Colonic mucosa (tissue), 4 donors: ENCODE results near the gene OGDH. TPM values are rescaled to one million over a fixed set of nuclear protein-coding genes. Genes with fewer than 3 reads are reported as not detected.
"Not testable (repeated sequence)": the region's sequence is repeated elsewhere in the genome, so short reads cannot be mapped to it uniquely, and the experiment has no call there.

Experiments used
- DNase-seq: peaks from one replicate; pipeline ENCODE4 v3.0.0-alpha.2; 2020
- H3K27ac ChIP-seq: fragments of 200-600 bp; one replicate; pipeline ENCODE4 v1.8.0; 2021
- H3K27me3 ChIP-seq: fragments of 200-600 bp; one replicate; pipeline ENCODE4 v1.8.0; 2021
- H3K36me3 ChIP-seq: fragments of 200-600 bp; one replicate; pipeline ENCODE4 v1.8.0; 2021
- H3K4me1 ChIP-seq: fragments of 200-600 bp; one replicate; pipeline ENCODE4 v1.8.0; 2021; ENCODE audit warnings: mild to moderate bottlenecking
- H3K4me3 ChIP-seq: fragments of 200-600 bp; one replicate; pipeline ENCODE4 v1.8.0; 2021
- H3K9ac ChIP-seq, 2 donors: one replicate each; pipeline ENCODE4 v1.7.0; 2013; ENCODE audit warnings: control low read depth in 2 of 2, low read depth in 2 of 2, low read length in 2 of 2
- H3K9me3 ChIP-seq: fragments of 200-600 bp; one replicate; pipeline ENCODE4 v1.8.0; 2021
- intact Hi-C: fragments of 100-400 bp; cut with DNase I; formaldehyde crosslinking; loops from one replicate; pipeline ENCODE4 v1.14.1; 2022
- total RNA-seq, 2 donors: library from RNA; stranded (reverse); fragmentation: NEBNext Ultra II Directional in 1 of 2; extraction: Animal tissue kit (Norgen Biotek cat#: 25700) in 1 of 2; gene quantifications; one replicate each; pipeline ENCODE4 v1.2.1, GENCODE V29; 2021
- TF ChIP-seq, protein P1 (sequence below): fragments of 200-600 bp; IDR thresholded peaks from one replicate; pipeline ENCODE4 v1.8.0; 2022; ENCODE audit warnings: antibody characterized with exemption, mild to moderate bottlenecking
- donor health status: healthy.
- donor health status: DM: no; HTN: no; CAD: no.
- donor health status: DM: no; HTN: no; CAD: no.

Gene OGDH
- total RNA-seq: 100 to 1,000 TPM; 142 to 164 TPM

DNA sequence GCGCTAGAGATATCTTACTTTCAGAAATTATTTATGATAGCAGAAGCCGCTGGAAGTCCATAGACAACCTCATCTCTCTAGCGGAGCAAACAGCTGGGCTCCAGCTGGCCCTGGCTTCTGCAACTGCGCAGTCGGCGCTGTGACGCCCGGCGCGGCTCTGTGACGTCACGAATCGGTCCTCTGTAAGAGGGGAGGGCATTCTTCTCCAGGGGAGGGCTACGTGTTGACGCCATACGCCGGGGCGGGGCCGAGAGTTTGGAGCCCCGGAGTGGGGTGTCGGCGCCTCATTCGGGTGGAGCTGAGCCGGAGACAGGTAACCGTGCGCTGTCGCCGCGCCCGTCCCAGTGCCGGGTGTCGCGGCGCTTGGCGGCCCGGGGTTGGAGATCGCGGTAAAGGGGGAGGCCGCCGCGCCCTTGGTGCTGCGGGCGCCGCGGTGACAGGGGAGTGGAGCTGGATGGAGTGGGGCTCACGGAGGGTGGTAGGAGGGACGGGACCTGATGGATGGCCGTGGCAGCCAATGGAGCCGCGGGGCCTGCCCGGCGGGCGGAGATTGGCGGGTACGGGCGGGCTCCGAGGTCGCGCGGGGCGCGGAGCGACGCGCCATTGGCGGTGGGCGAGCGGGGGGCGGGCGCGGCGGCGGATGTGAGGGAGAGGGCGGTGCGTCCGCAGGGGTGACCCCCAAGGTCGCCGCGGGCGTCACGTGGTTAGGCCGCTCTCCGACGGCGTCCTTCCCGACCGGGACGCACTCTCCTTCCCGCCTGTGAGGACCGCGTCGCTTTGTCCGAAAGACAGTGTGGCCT lies at the start of gene OGDH:
Gene OGDH, plus strand, starts transcription at position 287 of the 800 bp plus-strand sequence. CDS start 17,717 bp downstream, outside the sequence.
- Histone ChIP-seq H3K9ac (peak within 1 kb of the TSS; percentile 78 to 93), H3K27me3 (no peaks in the 10 kb centered on the region), H3K36me3 (no peaks in the 10 kb centered on the region), H3K4me1 (no peaks in the 10 kb centered on the region), H3K4me3 (peak within 1 kb of the TSS; percentile 70), H3K27ac (peak within 1 kb of the TSS; percentile 97), H3K9me3 (no peaks in the 10 kb centered on the region)
- intact Hi-C loops: loop anchor here (10.0 kb wide), 1 partner anchor 508 kb away; the partner anchor contains the start of gene TBRG4
- peak; percentile 100 for DNase-seq
- TF ChIP-seq, protein P1, sequence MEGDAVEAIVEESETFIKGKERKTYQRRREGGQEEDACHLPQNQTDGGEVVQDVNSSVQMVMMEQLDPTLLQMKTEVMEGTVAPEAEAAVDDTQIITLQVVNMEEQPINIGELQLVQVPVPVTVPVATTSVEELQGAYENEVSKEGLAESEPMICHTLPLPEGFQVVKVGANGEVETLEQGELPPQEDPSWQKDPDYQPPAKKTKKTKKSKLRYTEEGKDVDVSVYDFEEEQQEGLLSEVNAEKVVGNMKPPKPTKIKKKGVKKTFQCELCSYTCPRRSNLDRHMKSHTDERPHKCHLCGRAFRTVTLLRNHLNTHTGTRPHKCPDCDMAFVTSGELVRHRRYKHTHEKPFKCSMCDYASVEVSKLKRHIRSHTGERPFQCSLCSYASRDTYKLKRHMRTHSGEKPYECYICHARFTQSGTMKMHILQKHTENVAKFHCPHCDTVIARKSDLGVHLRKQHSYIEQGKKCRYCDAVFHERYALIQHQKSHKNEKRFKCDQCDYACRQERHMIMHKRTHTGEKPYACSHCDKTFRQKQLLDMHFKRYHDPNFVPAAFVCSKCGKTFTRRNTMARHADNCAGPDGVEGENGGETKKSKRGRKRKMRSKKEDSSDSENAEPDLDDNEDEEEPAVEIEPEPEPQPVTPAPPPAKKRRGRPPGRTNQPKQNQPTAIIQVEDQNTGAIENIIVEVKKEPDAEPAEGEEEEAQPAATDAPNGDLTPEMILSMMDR: no peak

DNA sequence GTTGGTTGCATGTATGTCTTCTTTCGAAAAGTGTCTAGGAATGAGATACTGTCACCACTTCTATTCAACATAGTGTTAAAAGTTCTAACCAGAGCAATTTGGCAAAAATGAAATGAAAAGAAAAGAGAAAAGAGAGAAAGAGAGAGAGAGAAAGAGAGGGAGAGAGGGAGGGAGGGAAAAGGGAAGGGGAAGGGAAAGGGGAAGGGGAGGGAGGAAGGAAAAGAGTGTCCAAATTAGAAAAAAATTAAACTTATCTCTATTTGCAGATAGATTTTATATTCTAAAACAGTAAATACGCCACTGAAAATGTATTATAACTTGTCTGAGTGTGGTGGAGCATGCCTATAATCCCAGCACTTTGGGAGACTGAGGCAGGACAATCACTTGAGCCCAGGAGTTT lies 48.9 kb upstream of the OGDH start:
- TF ChIP-seq, protein P1: no peak
- H3K4me3 ChIP-seq: no peak overlapping the region
- no peaks in the 10 kb centered on the region for H3K4me1 ChIP-seq
- no peaks in the 10 kb centered on the region for H3K9me3 ChIP-seq
- H3K27me3 ChIP-seq: no peaks in the 10 kb centered on the region
- no peaks in the 10 kb centered on the region for H3K36me3 ChIP-seq
- intact Hi-C loops: no loop called here
- no peak overlapping the region for H3K27ac ChIP-seq
- H3K9ac ChIP-seq: no peak overlapping the region
- DNase-seq: no peak

DNA sequence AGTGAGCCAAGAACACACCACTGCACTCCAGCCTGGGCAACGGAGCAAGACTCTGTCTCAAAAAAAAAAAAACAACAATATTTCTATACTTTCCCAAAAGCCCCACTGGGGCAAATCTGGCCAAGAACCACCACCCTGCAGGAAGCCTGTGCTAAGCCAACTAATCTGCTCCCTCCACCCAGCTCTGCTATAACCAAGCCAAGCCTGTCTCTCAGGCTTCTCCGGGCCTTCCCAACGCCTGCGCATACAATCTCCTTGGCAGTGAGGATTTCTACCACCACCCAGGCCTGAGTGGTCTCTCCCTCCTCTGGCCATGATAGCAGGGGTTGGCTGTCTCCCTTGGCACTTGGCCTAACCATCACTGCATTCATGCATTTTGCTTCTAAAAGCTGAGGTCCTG lies 46.9 kb upstream of the OGDH start:
- Histone ChIP-seq H3K4me3 (no peak overlapping the region), H3K9ac (no peak overlapping the region), H3K4me1 (no peaks in the 10 kb centered on the region), H3K27ac (no peak overlapping the region), H3K27me3 (no peaks in the 10 kb centered on the region), H3K9me3 (no peaks in the 10 kb centered on the region), H3K36me3 (no peaks in the 10 kb centered on the region)
- no peak for DNase-seq
- TF ChIP-seq, protein P1: no peak
- intact Hi-C loops: no loop called here

DNA sequence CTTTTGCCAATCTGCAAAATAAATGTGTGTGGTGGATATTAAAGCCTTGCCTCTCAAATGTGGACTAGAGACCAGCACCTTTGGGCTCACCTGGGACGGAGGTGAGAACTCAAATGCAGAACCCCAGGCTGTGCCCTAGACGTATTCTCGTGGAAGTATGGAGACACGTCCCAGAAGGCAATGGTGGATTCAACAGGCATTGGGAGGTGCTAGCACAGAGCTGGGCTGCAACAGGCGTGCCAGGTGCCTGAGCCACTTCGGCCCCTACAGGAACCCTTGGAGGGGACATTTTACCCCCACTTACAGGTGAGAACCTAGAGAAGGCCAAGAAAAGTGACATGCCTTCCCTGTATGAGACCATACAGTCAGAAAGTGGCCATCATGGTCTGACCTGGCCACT lies 44.9 kb upstream of the OGDH start:
- Histone ChIP-seq H3K4me3 (no peak overlapping the region), H3K27ac (no peak overlapping the region), H3K9ac (no peak overlapping the region), H3K4me1 (no peaks in the 10 kb centered on the region), H3K9me3 (no peaks in the 10 kb centered on the region), H3K27me3 (no peaks in the 10 kb centered on the region), H3K36me3 (no peaks in the 10 kb centered on the region)
- intact Hi-C loops: no loop called here
- DNase-seq: no peak
- TF ChIP-seq, protein P1: no peak

DNA sequence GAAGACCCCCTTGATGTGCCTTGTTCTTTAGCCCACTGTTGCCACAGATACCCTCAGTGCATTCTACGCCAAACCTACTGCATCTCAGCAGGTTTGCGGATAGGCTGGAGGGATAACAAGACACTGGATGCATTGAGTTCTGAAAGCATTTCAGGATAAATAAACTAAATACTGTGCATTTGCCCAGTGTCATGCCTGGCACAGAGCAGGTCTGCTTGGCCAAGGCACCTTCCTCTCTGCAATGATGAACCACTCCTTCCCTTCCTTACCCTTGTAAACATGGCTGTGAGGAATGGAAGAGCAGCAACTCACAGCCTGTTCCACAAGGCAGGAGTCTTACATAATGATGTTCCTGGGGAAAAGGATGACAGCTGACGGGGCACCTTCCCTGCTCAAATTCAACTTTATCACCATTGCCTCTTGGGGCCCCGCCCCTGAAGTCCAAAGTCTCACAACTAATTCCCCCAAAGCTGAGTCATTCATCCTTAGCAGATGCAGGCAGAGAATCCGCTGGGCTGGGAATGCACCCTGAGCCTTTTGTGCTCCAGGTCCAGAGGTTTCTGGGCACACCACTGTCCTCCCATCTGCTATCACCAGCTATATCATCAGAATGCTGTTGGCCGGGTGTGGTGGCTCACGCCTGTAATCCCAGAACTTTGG lies 44.3 kb upstream of the OGDH start:
- DNase-seq: peak; percentile 76
- Histone ChIP-seq H3K27me3 (no peaks in the 10 kb centered on the region), H3K4me3 (no peak overlapping the region), H3K9ac (no peak overlapping the region), H3K36me3 (no peaks in the 10 kb centered on the region), H3K4me1 (no peaks in the 10 kb centered on the region), H3K9me3 (no peaks in the 10 kb centered on the region), H3K27ac (no peak overlapping the region)
- TF ChIP-seq, protein P1: no peak
- intact Hi-C loops: no loop called here

DNA sequence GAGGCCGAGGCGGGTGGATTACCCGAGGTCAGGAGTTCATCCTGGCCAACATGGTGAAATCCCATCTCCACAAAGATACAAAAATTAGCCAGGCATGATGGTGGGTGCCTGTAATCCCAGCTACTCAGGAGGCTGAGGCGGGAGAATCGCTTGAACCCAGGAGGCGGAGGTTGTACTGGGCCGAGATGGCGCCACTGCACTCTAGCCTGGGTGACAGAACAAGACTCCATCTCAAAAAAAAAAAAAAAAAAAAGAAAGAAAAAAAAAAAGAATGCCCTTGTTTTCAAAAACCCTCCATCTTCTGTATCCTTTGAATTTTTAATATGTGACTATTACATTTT lies 43.8 kb upstream of the OGDH start:
- H3K27me3 ChIP-seq, intact Hi-C loops, H3K27ac ChIP-seq: not testable (repeated sequence)

More for the DNA sequence above, 43.8 kb upstream of the OGDH start:
- not testable (repeated sequence) for H3K9me3 ChIP-seq, H3K36me3 ChIP-seq, H3K4me1 ChIP-seq, H3K4me3 ChIP-seq, DNase-seq, H3K9ac ChIP-seq
